H1 (cell line): ENCODE measurements around the gene ADGRL3.

Source experiments
- EP300 ChIP-seq, 2 experiments: IDR thresholded peaks; 1 replicate in 1 of 2; 2 replicates in 1 of 2; pipeline ENCODE4 v1.6.1; 2011 to 2012; ENCODE audit warnings: low read depth in 2 of 2, low read length in 2 of 2, mild to moderate bottlenecking in 2 of 2, borderline replicate concordance in 1 of 2, inconsistent platforms in 1 of 2, moderate library complexity in 1 of 2
- HDAC6 ChIP-seq: IDR thresholded peaks from one replicate; pipeline ENCODE4 v1.7.1; 2012; ENCODE audit warnings: low read depth, mild to moderate bottlenecking, inconsistent platforms, low read length, moderate library complexity
- MAFK ChIP-seq: IDR thresholded peaks from 2 replicates; pipeline ENCODE4 v1.6.1; 2012; ENCODE audit warnings: low read depth, mild to moderate bottlenecking, improper control_type of control experiment, low read length
- POLR2A ChIP-seq, 2 experiments: IDR thresholded peaks; 1 replicate in 1 of 2; 2 replicates in 1 of 2; pipeline ENCODE4 v1.6.1; 2011; ENCODE audit warnings: low read depth in 2 of 2, low read length in 2 of 2, mild to moderate bottlenecking in 2 of 2; ENCODE audit errors: control extremely low read depth in 1 of 2
- POLR2AphosphoS5 ChIP-seq: IDR thresholded peaks from 2 replicates; pipeline ENCODE4 v1.6.1; 2011; ENCODE audit warnings: low read depth, low read length
- POU5F1 ChIP-seq: IDR thresholded peaks from 2 replicates; pipeline ENCODE4 v1.6.1; 2011; ENCODE audit warnings: low read depth, mild to moderate bottlenecking, low read length, moderate library complexity
- SP1 ChIP-seq: IDR thresholded peaks from 2 replicates; pipeline ENCODE4 v1.6.1; 2011; ENCODE audit warnings: low read depth, low read length
- TEAD4 ChIP-seq: IDR thresholded peaks from 2 replicates; pipeline ENCODE4 v1.6.1; 2012; ENCODE audit warnings: low read depth, low read length, inconsistent platforms, mixed read lengths
- TF ChIP-seq, protein P1 (sequence below), 3 experiments: IDR thresholded peaks; 1 replicate in 2 of 3; 2 replicates in 1 of 3; pipeline versions ENCODE4 v1.5.1 to v1.6.1; 2011; ENCODE audit warnings: low read length in 3 of 3, mild to moderate bottlenecking in 3 of 3, inconsistent platforms in 2 of 3, low read depth in 1 of 3, moderate library complexity in 1 of 3; ENCODE audit not compliant: insufficient read depth in 1 of 3; ENCODE audit errors: control extremely low read depth in 1 of 3

DNA sequence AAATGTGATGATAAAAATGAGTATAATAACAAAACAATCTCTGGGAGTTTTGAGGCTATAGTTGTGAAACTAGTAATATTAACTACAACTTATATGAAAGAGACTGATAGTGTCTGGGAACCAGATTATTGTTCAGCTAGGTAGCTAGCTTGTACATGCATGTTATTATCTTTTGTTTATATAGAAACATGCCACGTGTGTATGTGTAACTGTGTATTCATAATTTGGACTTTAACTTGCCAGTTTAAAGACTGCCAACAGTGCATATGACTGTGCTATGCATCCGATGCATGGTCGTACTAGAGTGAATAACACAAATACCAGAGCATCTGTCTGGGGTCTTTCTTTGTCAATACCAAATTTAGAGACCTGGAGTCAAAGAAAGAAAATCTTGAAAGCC is 92.2 kb downstream of the ADGRL3 start:
- TF ChIP-seq POLR2A (IDR thresholded peaks at IDR 0.05; ENCODE audit: control extremely low read depth in 1 of 2, low read depth in 2 of 2, low read length in 2 of 2) = no peak
- TF ChIP-seq POLR2AphosphoS5 = no peak
- no peak for TF ChIP-seq TEAD4
- TF ChIP-seq, protein P1, sequence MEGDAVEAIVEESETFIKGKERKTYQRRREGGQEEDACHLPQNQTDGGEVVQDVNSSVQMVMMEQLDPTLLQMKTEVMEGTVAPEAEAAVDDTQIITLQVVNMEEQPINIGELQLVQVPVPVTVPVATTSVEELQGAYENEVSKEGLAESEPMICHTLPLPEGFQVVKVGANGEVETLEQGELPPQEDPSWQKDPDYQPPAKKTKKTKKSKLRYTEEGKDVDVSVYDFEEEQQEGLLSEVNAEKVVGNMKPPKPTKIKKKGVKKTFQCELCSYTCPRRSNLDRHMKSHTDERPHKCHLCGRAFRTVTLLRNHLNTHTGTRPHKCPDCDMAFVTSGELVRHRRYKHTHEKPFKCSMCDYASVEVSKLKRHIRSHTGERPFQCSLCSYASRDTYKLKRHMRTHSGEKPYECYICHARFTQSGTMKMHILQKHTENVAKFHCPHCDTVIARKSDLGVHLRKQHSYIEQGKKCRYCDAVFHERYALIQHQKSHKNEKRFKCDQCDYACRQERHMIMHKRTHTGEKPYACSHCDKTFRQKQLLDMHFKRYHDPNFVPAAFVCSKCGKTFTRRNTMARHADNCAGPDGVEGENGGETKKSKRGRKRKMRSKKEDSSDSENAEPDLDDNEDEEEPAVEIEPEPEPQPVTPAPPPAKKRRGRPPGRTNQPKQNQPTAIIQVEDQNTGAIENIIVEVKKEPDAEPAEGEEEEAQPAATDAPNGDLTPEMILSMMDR (IDR thresholded peaks at IDR 0.05; ENCODE audit: control extremely low read depth in 1 of 3, insufficient read depth in 1 of 3, low read depth in 1 of 3, low read length in 3 of 3) = no peak
- no peak for TF ChIP-seq EP300 (IDR thresholded peaks at IDR 0.05; ENCODE audit: borderline replicate concordance in 1 of 2, low read depth in 2 of 2, low read length in 2 of 2)
- no peak for TF ChIP-seq HDAC6
- no peak for TF ChIP-seq POU5F1
- no peak for TF ChIP-seq SP1
- TF ChIP-seq MAFK = no peak
